H1 (cell line): ENCODE data around the gene RADIL. TPM values are rescaled to one million over a fixed set of nuclear protein-coding genes. Genes with fewer than 3 reads are reported as not detected.

Experiments used
- CTCF ChIA-PET: fragments of 300-600 bp; sonication (Branson Sonifier 250); formaldehyde crosslinking; loops from one replicate; lab custom pipeline; 2021; ENCODE audit not compliant: partially characterized antibody; lab: Charles Lee
- POLR2A ChIA-PET: fragments of 300-600 bp; sonication (Branson Sonifier 250); formaldehyde crosslinking; loops from one replicate; lab custom pipeline; 2021; ENCODE audit warnings: inconsistent platforms; ENCODE audit not compliant: partially characterized antibody; lab: Charles Lee
- DNase-seq, 2 experiments: peaks; one replicate each; pipeline versions ENCODE4 v3.0.0 to v3.0.0-alpha.2; 2010 to 2022; ENCODE audit warnings: low spot score in 2 of 2, low read depth in 1 of 2, mixed read lengths in 1 of 2
- FAIRE-seq: peaks from 2 replicates; lab custom pipeline; 2011; peaks lifted over from hg19 to GRCh38; lab: Jason Lieb, UNC
- H2AFZ ChIP-seq: 2 replicates; pipeline ENCODE4 v1.8.1; 2012; ENCODE audit warnings: low read length, inconsistent platforms
- H2AK5ac ChIP-seq: 2 replicates; pipeline ENCODE4 v1.6.1; 2013; ENCODE audit warnings: low read depth, low read length
- H2BK120ac ChIP-seq: replicated peaks from 2 replicates; pipeline ENCODE3; 2013; ENCODE audit warnings: low read depth, low read length, inconsistent platforms
- H2BK12ac ChIP-seq: 2 replicates; pipeline ENCODE4 v1.6.1; 2013; ENCODE audit warnings: low read depth, low read length
- H2BK15ac ChIP-seq: 2 replicates; pipeline ENCODE4 v1.6.1; 2013; ENCODE audit warnings: low read length
- H2BK20ac ChIP-seq: 2 replicates; pipeline ENCODE4 v1.6.1; 2013; ENCODE audit warnings: low read length
- H2BK5ac ChIP-seq: 2 replicates; pipeline ENCODE4 v1.6.1; 2013; ENCODE audit warnings: low read depth, low read length
- H3K14ac ChIP-seq: 2 replicates; pipeline ENCODE4 v1.6.1; 2013; ENCODE audit warnings: inconsistent platforms; ENCODE audit not compliant: insufficient read length
- H3K18ac ChIP-seq: 2 replicates; pipeline ENCODE4 v1.6.1; 2013; ENCODE audit warnings: low read length; ENCODE audit errors: extremely low read depth
- H3K23ac ChIP-seq: 2 replicates; pipeline ENCODE4 v1.6.1; 2013; ENCODE audit warnings: inconsistent platforms; ENCODE audit not compliant: insufficient read length
- H3K23me2 ChIP-seq: 2 replicates; pipeline ENCODE4 v1.6.1; 2013; ENCODE audit warnings: low read depth, low read length
- H3K27ac ChIP-seq: 2 replicates; pipeline ENCODE4 v1.6.1; 2011; ENCODE audit warnings: low read depth, low read length, inconsistent platforms
- H3K27me3 ChIP-seq, 4 experiments: replicated peaks in 1 of 4; 1 replicate in 1 of 4; 2 replicates in 3 of 4; pipeline versions ENCODE4 v1.6.1 to v1.8.1; 2011 to 2013; ENCODE audit warnings: low read length in 3 of 4, mild to moderate bottlenecking in 3 of 4, inconsistent platforms in 2 of 4, mixed read lengths in 2 of 4, moderate library complexity in 1 of 4; ENCODE audit not compliant: control insufficient read depth in 3 of 4, insufficient read depth in 3 of 4; ENCODE audit errors: extremely low read depth in 1 of 4
- H3K36me3 ChIP-seq, 4 experiments: 2 replicates each; pipeline versions ENCODE4 v1.6.1 to v1.8.1; 2011 to 2013; ENCODE audit warnings: mild to moderate bottlenecking in 4 of 4, low read length in 3 of 4, moderate library complexity in 2 of 4, control low read depth in 1 of 4, inconsistent platforms in 1 of 4; ENCODE audit not compliant: insufficient read depth in 4 of 4, control insufficient read depth in 2 of 4
- H3K4ac ChIP-seq: replicated peaks from 2 replicates; pipeline ENCODE3; 2013; ENCODE audit warnings: low read length, low read depth, mixed read lengths, inconsistent platforms; ENCODE audit not compliant: insufficient read length
- H3K4me1 ChIP-seq, 4 experiments: replicated peaks in 1 of 4; 1 replicate in 1 of 4; 2 replicates in 3 of 4; pipeline versions ENCODE4 v1.6.1 to v1.8.1; 2011 to 2013; ENCODE audit warnings: low read length in 3 of 4, inconsistent platforms in 2 of 4, mixed read lengths in 1 of 4; ENCODE audit not compliant: insufficient read depth in 4 of 4, control insufficient read depth in 3 of 4
- H3K4me2 ChIP-seq, 2 experiments: 2 replicates each; pipeline versions ENCODE4 v1.6.1 to v1.8.1; 2011 to 2013; ENCODE audit warnings: low read depth in 2 of 2, low read length in 2 of 2, control low read depth in 1 of 2, inconsistent platforms in 1 of 2, mild to moderate bottlenecking in 1 of 2; ENCODE audit not compliant: insufficient read depth in 1 of 2
- H3K4me3 ChIP-seq, 4 experiments: fragments of 200-600, 300-600 bp in 1 of 4; sonication (generic), shearing (Covaris generic), sonication (Bioruptor Twin) in 1 of 4; 2 replicates each; pipeline versions ENCODE4 v1.5.1 to v1.8.1; 2011 to 2016; ENCODE audit warnings: low read length in 4 of 4, low read depth in 3 of 4, control low read depth in 2 of 4, inconsistent platforms in 2 of 4, mild to moderate bottlenecking in 2 of 4, mixed read lengths in 1 of 4, moderate library complexity in 1 of 4; ENCODE audit not compliant: insufficient read depth in 2 of 4; ENCODE audit errors: extremely low read depth in 1 of 4
- H3K56ac ChIP-seq: replicated peaks from 2 replicates; pipeline ENCODE3; 2013; ENCODE audit warnings: low read depth, mild to moderate bottlenecking, mixed read lengths, low read length, inconsistent platforms; ENCODE audit not compliant: insufficient read length
- H3K79me1 ChIP-seq: 2 replicates; pipeline ENCODE4 v1.6.1; 2013; ENCODE audit warnings: low read depth, low read length, control low read depth
- H3K79me2 ChIP-seq, 2 experiments: 2 replicates each; pipeline versions ENCODE4 v1.6.1 to v1.8.1; 2012 to 2013; ENCODE audit warnings: low read length in 2 of 2, mild to moderate bottlenecking in 2 of 2, inconsistent platforms in 1 of 2; ENCODE audit not compliant: insufficient read depth in 2 of 2, control insufficient read depth in 1 of 2
- H3K9ac ChIP-seq, 4 experiments: replicated peaks in 1 of 4; 1 replicate in 1 of 4; 2 replicates in 3 of 4; pipeline versions ENCODE4 v1.6.1 to v1.8.1; 2011 to 2013; ENCODE audit warnings: low read depth in 3 of 4, low read length in 3 of 4, control low read depth in 2 of 4, mild to moderate bottlenecking in 2 of 4, moderate library complexity in 2 of 4, inconsistent platforms in 1 of 4; ENCODE audit errors: extremely low read depth in 1 of 4
- H3K9me3 ChIP-seq, 2 experiments: 2 replicates each; pipeline versions ENCODE4 v1.6.1 to v1.8.1; 2012 to 2013; ENCODE audit warnings: mild to moderate bottlenecking in 2 of 2, moderate library complexity in 2 of 2, control low read depth in 1 of 2, inconsistent platforms in 1 of 2, low read depth in 1 of 2, low read length in 1 of 2, mixed read lengths in 1 of 2; ENCODE audit not compliant: insufficient read depth in 2 of 2
- H4K20me1 ChIP-seq, 2 experiments: replicated peaks in 1 of 2; 2 replicates each; pipeline versions ENCODE3 to v1.8.1; 2011 to 2013; ENCODE audit warnings: inconsistent platforms in 2 of 2, low read length in 2 of 2, mild to moderate bottlenecking in 1 of 2; ENCODE audit not compliant: insufficient read depth in 2 of 2, control insufficient read depth in 1 of 2
- H4K5ac ChIP-seq: 2 replicates; pipeline ENCODE4 v1.6.1; 2013; ENCODE audit warnings: low read length, low read depth, mixed read lengths, inconsistent platforms; ENCODE audit not compliant: insufficient read length
- H4K8ac ChIP-seq: 2 replicates; pipeline ENCODE4 v1.8.0; 2013; ENCODE audit warnings: mild to moderate bottlenecking, moderate library complexity, low read length, inconsistent platforms; ENCODE audit not compliant: insufficient read depth; ENCODE audit errors: extremely low read depth
- H4K91ac ChIP-seq: replicated peaks from 2 replicates; pipeline ENCODE3; 2013; ENCODE audit warnings: low read length, mixed read lengths, inconsistent platforms; ENCODE audit not compliant: insufficient read length
- BCL11A ChIP-seq, 2 experiments: IDR thresholded peaks; one replicate each; pipeline ENCODE4 v1.6.1; 2011; ENCODE audit warnings: low read depth in 2 of 2, low read length in 2 of 2, mild to moderate bottlenecking in 2 of 2
- BRCA1 ChIP-seq: IDR thresholded peaks from 2 replicates; pipeline ENCODE4 v1.6.1; 2012; ENCODE audit warnings: low read depth, low read length, improper control_type of control experiment
- CBX8 ChIP-seq: fragments of 300-800, 300-1000 bp; sonication (generic); IDR thresholded peaks from 2 replicates; pipeline ENCODE4 v1.7.1; 2016; ENCODE audit warnings: low read depth, low read length, borderline replicate concordance
- CHD1 ChIP-seq: IDR thresholded peaks from 2 replicates; pipeline ENCODE4 v1.6.1; 2012; ENCODE audit warnings: low read depth, low read length, improper control_type of control experiment
- RAD21 ChIP-seq, 2 experiments: IDR thresholded peaks in 1 of 2; conservative IDR thresholded peaks in 1 of 2; 2 replicates each; pipeline ENCODE4 v1.6.1; 2011; ENCODE audit warnings: low read depth in 2 of 2, low read length in 2 of 2, improper control_type of control experiment in 1 of 2, inconsistent platforms in 1 of 2, mild to moderate bottlenecking in 1 of 2, moderate library complexity in 1 of 2
- RXRA ChIP-seq: IDR thresholded peaks from 2 replicates; pipeline ENCODE4 v1.6.1; 2011; ENCODE audit warnings: low read depth, mild to moderate bottlenecking, low read length, moderate library complexity; ENCODE audit not compliant: insufficient read depth
- SIN3A ChIP-seq, 2 experiments: IDR thresholded peaks in 1 of 2; conservative IDR thresholded peaks in 1 of 2; 2 replicates each; pipeline ENCODE4 v1.6.1; 2011 to 2012; ENCODE audit warnings: low read length in 2 of 2, improper control_type of control experiment in 1 of 2, low read depth in 1 of 2, mild to moderate bottlenecking in 1 of 2
- SIX5 ChIP-seq: IDR thresholded peaks from 2 replicates; pipeline ENCODE4 v1.6.1; 2011; ENCODE audit warnings: mild to moderate bottlenecking, low read depth, low read length
- TAF1 ChIP-seq: IDR thresholded peaks from 2 replicates; pipeline ENCODE4 v1.6.1; 2011; ENCODE audit warnings: mild to moderate bottlenecking, low read depth, low read length
- TCF12 ChIP-seq: IDR thresholded peaks from 2 replicates; pipeline ENCODE4 v1.6.1; 2011; ENCODE audit warnings: low read depth, mild to moderate bottlenecking, low read length
- USF2 ChIP-seq: IDR thresholded peaks from 2 replicates; pipeline ENCODE4 v1.6.1; 2011; ENCODE audit warnings: low read length, improper control_type of control experiment
- WGBS, 2 experiments: shearing (Covaris generic) in 1 of 2; methylation state at CpG; one replicate each; pipeline versions ENCODE4 v1.1.6 to v1.1.7; 2013 to 2015; ENCODE audit warnings: low lambda C conversion rate in 2 of 2, mixed read lengths in 2 of 2, inconsistent platforms in 1 of 2, low coverage in 1 of 2, missing lambda C conversion rate in 1 of 2; ENCODE audit not compliant: insufficient replicate concordance in 2 of 2, insufficient coverage in 1 of 2, insufficient read length in 1 of 2; ENCODE audit errors: extremely low coverage in 1 of 2, missing lambda C conversion rate in 1 of 2; 5-methylcytosine and 5-hydroxymethylcytosine counted together
- polyA plus RNA-seq, 7 experiments: library from polyadenylated mRNA; depleted of rRNA in 3 of 7; stranded (reverse) in 5 of 7; unstranded in 2 of 7; fragments of >200 nt in 5 of 7; fragments of 200-250 nt in 2 of 7; gene quantifications; 1 replicate in 5 of 7; 2 replicates in 1 of 7; 4 replicates in 1 of 7; pipeline versions ENCODE4 v1.2.1 to v1.2.3, GENCODE V29; 2011 to 2013; ENCODE audit warnings: missing spikeins in 2 of 7, mixed read lengths in 2 of 7
- total RNA-seq: library from RNA; stranded (reverse); fragmentation: NEBNext Ultra II Directional; extraction: Animal tissue kit (Norgen Biotek cat#: 25700); gene quantifications from 2 replicates; pipeline ENCODE4 v1.2.1, GENCODE V29; 2021

Gene RADIL
- total and polyA plus RNA-seq, 2 of the 8 experiments (the other 6 are each of a cell fraction or from before 2014, with no cell fraction given) = 5.0 to 5.4 TPM

- H3K18ac ChIP-seq = no peak overlapping the region
- H3K27me3 ChIP-seq = no peaks in the 10 kb centered on the region
- no peak overlapping the region for H2BK15ac ChIP-seq
- H3K79me2 ChIP-seq = no peaks in the 10 kb centered on the region
- H3K14ac ChIP-seq = no peak overlapping the region
- no peak overlapping the region for H2BK20ac ChIP-seq
- DNase-seq = no peak
- H3K4ac ChIP-seq = no peak overlapping the region
- no peak overlapping the region for H2BK5ac ChIP-seq
- H3K56ac ChIP-seq = no peak overlapping the region
- no peak overlapping the region for H4K91ac ChIP-seq
- ChIA-PET POLR2A (interaction anchor here (2.4 kb wide), 1 partner anchor 8 kb away, joined by 8 read pairs; no protein-coding TSS in a partner anchor), CTCF (interaction anchor here (0.8 to 1.7 kb wide), 10 partner anchors 7 to 283 kb away, joined by 3 to 10 read pairs (median 4); no protein-coding TSS in a partner anchor)
- H3K79me1 ChIP-seq = no peaks in the 10 kb centered on the region
- no peak overlapping the region for H4K8ac ChIP-seq
- no peaks in the 10 kb centered on the region for H3K36me3 ChIP-seq
- H3K4me1 ChIP-seq = peaks cover 0 to 7% (median 1%) of the 10 kb centered on the region in 4 experiments; a peak in 1 of 7 replicates
- no peak overlapping the region for H3K4me2 ChIP-seq
- H4K5ac ChIP-seq = no peak overlapping the region
- no peak for FAIRE-seq
- no peak overlapping the region for H3K4me3 ChIP-seq
- H2BK12ac ChIP-seq = no peak overlapping the region
- H3K23ac ChIP-seq = no peak overlapping the region
- no peak overlapping the region for H2BK120ac ChIP-seq
- no peak overlapping the region for H2AFZ ChIP-seq
- H3K9me3 ChIP-seq = no peaks in the 10 kb centered on the region
- H2AK5ac ChIP-seq = no peak overlapping the region
- no peaks in the 10 kb centered on the region for H4K20me1 ChIP-seq
- H3K23me2 ChIP-seq = no peaks in the 10 kb centered on the region
- 93% methylated on average over 20 of the region's 29 CpGs; no CpG with 5 or more reads in 1 of the 2 experiments for WGBS, 2 experiments
- H3K9ac ChIP-seq = no peak overlapping the region
- H3K27ac ChIP-seq = no peak overlapping the region
- TF ChIP-seq BCL11A (IDR thresholded peaks at IDR 0.05; ENCODE audit: low read depth in 2 of 2, low read length in 2 of 2) (no peak), CBX8 (no peak), BRCA1 (no peak), SIN3A (conservative IDR thresholded peaks at IDR 0.05 in 1 of 2, IDR thresholded peaks at IDR 0.05 in 1 of 2; ENCODE audit: low read depth in 1 of 2, low read length in 2 of 2) (no peak), SIX5 (no peak), TAF1 (no peak), USF2 (no peak), CHD1 (no peak), TCF12 (no peak), RAD21 (IDR thresholded peaks at IDR 0.05 in 1 of 2, conservative IDR thresholded peaks at IDR 0.05 in 1 of 2; ENCODE audit: low read depth in 2 of 2, low read length in 2 of 2) (no peak), RXRA (no peak)
Observed at GRCh38 chr7:4805110-4805983, 78.2 kb downstream of the RADIL start.
